ENCODE measurements around the gene MINDY3.

MINDY3 gene

GRCh38 chr10:15815242-15815885 lies 44.9 kb downstream of the MINDY3 start (continued):
- TF ChIP-seq ZNF280D (tag by site-specific recombination; IDR thresholded peaks at IDR 0.05) (no peak), ZNF404 (tag by site-specific recombination; IDR thresholded peaks at IDR 0.05) (no peak), OSR2 (tag by site-specific recombination; IDR thresholded peaks at IDR 0.05) (peak; percentile 74), ATF2 (tag by site-specific recombination; IDR thresholded peaks at IDR 0.05; ENCODE audit: low read depth) (no peak), ZNF654 (tag by site-specific recombination; IDR thresholded peaks at IDR 0.05; ENCODE audit: low read depth) (no peak), WT1 (tag by site-specific recombination; IDR thresholded peaks at IDR 0.05) (no peak; the same call in none of the 2 replicates), ZBTB48 (tag by site-specific recombination; IDR thresholded peaks at IDR 0.05) (no peak), ZSCAN5A (tag by site-specific recombination; IDR thresholded peaks at IDR 0.05) (no peak), ZNF560 (tag by site-specific recombination; IDR thresholded peaks at IDR 0.05; ENCODE audit: borderline replicate concordance) (no peak), ZBTB49 (tag by site-specific recombination; IDR thresholded peaks at IDR 0.05; ENCODE audit: low read depth) (no peak), KLF8 (tag by site-specific recombination; IDR thresholded peaks at IDR 0.05) (0 out of 2 replicates have a peak, but pooled peaks have one; percentile 18), ZNF302 (tag by site-specific recombination; IDR thresholded peaks at IDR 0.05; ENCODE audit: low read depth) (no peak), ZNF132 (tag by site-specific recombination; IDR thresholded peaks at IDR 0.05; ENCODE audit: borderline replicate concordance) (no peak), ZBTB6 (tag by site-specific recombination; IDR thresholded peaks at IDR 0.05) (peak; percentile 86), ZNF707 (tag by site-specific recombination; IDR thresholded peaks at IDR 0.05) (no peak), ZXDB (tag by site-specific recombination; IDR thresholded peaks at IDR 0.05) (peak; percentile 19; the same call in 1 of the 2 replicates), HOXA7 (CRISPR knock-in tag; IDR thresholded peaks at IDR 0.05; ENCODE audit: borderline replicate concordance) (no peak), ZNF18 (tag by site-specific recombination; IDR thresholded peaks at IDR 0.05) (peak; percentile 65), PRDM1 (tag by site-specific recombination; IDR thresholded peaks at IDR 0.05) (no peak), GLIS2 (tag by site-specific recombination; IDR thresholded peaks at IDR 0.05) (no peak), ZNF585B (tag by site-specific recombination; IDR thresholded peaks at IDR 0.05) (no peak), BCL11B (tag by site-specific recombination; IDR thresholded peaks at IDR 0.05; ENCODE audit: low read depth) (peak; percentile 78), ZNF362 (tag by site-specific recombination; IDR thresholded peaks at IDR 0.05) (no peak), ZNF155 (tag by site-specific recombination; IDR thresholded peaks at IDR 0.05) (no peak), PBX3 (CRISPR knock-in tag; IDR thresholded peaks at IDR 0.05) (no peak), ZNF157 (tag by site-specific recombination; IDR thresholded peaks at IDR 0.05) (no peak)

Data from HEK293 (cell line).